ENCODE measurements around the gene PSMA2. TPM values are rescaled to one million over a fixed set of nuclear protein-coding genes. Genes with fewer than 3 reads are reported as not detected.

PSMA2 gene
- polyA plus RNA-seq, 1 of the 3 experiments (the other 2 are of a cell fraction), result 101 TPM

DNA sequence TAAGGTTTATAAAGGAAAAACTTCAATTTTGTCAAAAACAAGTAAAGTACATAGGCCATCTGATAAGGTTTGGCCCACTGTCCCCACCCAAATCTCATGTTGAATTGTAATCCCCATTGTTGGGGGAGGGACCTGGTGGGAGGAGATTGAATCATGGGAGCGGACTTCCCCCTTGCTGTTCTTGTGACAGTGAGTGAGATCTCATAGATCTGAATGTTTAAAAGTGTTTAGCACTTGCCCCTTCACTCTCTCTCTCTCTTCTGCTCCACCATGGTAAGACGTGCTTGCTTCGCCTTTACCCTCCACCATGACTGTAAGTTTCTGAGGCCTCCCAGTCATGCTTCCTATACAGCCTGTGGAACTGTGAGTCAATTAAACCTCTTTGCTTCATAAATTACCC lies 18.4 kb upstream of the PSMA2 start (continued):
- TF ChIP-seq, protein P1, sequence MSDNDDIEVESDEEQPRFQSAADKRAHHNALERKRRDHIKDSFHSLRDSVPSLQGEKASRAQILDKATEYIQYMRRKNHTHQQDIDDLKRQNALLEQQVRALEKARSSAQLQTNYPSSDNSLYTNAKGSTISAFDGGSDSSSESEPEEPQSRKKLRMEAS (IDR thresholded peaks at IDR 0.05; ENCODE audit: low read depth), result no peak
- TF ChIP-seq, protein P2, sequence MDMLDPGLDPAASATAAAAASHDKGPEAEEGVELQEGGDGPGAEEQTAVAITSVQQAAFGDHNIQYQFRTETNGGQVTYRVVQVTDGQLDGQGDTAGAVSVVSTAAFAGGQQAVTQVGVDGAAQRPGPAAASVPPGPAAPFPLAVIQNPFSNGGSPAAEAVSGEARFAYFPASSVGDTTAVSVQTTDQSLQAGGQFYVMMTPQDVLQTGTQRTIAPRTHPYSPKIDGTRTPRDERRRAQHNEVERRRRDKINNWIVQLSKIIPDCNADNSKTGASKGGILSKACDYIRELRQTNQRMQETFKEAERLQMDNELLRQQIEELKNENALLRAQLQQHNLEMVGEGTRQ (IDR thresholded peaks at IDR 0.05; ENCODE audit: borderline replicate concordance, low read depth, low read length), result no peak
- TF ChIP-seq RXRA (IDR thresholded peaks at IDR 0.05; ENCODE audit: borderline replicate concordance, low read depth), result no peak
- TF ChIP-seq, protein P3, sequence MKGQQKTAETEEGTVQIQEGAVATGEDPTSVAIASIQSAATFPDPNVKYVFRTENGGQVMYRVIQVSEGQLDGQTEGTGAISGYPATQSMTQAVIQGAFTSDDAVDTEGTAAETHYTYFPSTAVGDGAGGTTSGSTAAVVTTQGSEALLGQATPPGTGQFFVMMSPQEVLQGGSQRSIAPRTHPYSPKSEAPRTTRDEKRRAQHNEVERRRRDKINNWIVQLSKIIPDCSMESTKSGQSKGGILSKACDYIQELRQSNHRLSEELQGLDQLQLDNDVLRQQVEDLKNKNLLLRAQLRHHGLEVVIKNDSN (IDR thresholded peaks at IDR 0.05; ENCODE audit: borderline replicate concordance, low read depth), result no peak
- no peak for TF ChIP-seq EP300 (IDR thresholded peaks at IDR 0.05; ENCODE audit: borderline replicate concordance in 1 of 2, low read depth in 1 of 2, low read length in 1 of 2)

DNA sequence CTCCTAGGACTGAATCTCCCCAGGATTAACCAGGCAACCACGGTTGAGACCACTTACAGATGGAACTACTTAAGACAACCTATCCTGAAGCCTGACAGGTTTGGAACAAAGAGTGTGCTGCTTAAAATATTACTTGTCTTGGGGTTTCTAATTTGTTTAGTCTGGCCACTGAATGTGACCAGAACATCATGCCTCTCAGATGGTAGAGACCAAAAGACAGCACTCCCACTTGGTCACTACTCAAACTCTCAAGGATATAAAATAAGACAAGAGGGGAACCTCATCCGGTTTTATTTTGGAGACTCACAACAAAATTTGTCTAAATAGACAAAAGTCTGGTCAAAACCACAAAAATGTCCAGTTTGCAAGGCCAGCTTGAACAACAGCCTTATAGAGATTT lies 15.5 kb upstream of the PSMA2 start:
- H3K9me2 ChIP-seq, result no peaks in the 10 kb centered on the region
- no peak overlapping the region for H3K9ac ChIP-seq
- no peaks in the 10 kb centered on the region for H3F3A ChIP-seq (replicated peaks; ENCODE audit: insufficient read depth)
- TF ChIP-seq FOSL2 (IDR thresholded peaks at IDR 0.05; ENCODE audit: borderline replicate concordance, low read depth) (no peak), FOXM1 (IDR thresholded peaks at IDR 0.05; ENCODE audit: low read depth) (no peak), GATA2 (CRISPR knock-in tag; IDR thresholded peaks at IDR 0.05) (no peak), YY1 (IDR thresholded peaks at IDR 0.05; ENCODE audit: low read depth) (no peak), ELF1 (IDR thresholded peaks at IDR 0.05) (no peak), MXI1 (IDR thresholded peaks at IDR 0.05; ENCODE audit: low read depth, low read length) (no peak), GABPA (IDR thresholded peaks at IDR 0.05; ENCODE audit: low read depth) (no peak), RXRA (IDR thresholded peaks at IDR 0.05; ENCODE audit: borderline replicate concordance, low read depth) (no peak), RAD21 (IDR thresholded peaks at IDR 0.05; ENCODE audit: low read length) (no peak)
- TF ChIP-seq, protein P3 (IDR thresholded peaks at IDR 0.05; ENCODE audit: borderline replicate concordance, low read depth), result no peak
- TF ChIP-seq, protein P1 (IDR thresholded peaks at IDR 0.05; ENCODE audit: low read depth), result no peak
- TF ChIP-seq, protein P4, sequence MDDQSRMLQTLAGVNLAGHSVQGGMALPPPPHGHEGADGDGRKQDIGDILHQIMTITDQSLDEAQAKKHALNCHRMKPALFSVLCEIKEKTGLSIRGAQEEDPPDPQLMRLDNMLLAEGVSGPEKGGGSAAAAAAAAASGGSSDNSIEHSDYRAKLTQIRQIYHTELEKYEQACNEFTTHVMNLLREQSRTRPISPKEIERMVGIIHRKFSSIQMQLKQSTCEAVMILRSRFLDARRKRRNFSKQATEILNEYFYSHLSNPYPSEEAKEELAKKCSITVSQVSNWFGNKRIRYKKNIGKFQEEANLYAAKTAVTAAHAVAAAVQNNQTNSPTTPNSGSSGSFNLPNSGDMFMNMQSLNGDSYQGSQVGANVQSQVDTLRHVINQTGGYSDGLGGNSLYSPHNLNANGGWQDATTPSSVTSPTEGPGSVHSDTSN (IDR thresholded peaks at IDR 0.05), result no peak
- TF ChIP-seq, protein P5, sequence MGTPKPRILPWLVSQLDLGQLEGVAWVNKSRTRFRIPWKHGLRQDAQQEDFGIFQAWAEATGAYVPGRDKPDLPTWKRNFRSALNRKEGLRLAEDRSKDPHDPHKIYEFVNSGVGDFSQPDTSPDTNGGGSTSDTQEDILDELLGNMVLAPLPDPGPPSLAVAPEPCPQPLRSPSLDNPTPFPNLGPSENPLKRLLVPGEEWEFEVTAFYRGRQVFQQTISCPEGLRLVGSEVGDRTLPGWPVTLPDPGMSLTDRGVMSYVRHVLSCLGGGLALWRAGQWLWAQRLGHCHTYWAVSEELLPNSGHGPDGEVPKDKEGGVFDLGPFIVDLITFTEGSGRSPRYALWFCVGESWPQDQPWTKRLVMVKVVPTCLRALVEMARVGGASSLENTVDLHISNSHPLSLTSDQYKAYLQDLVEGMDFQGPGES (IDR thresholded peaks at IDR 0.05; ENCODE audit: low read depth, low read length), result no peak
- no peak for DNase-seq
- H3K79me2 ChIP-seq (ENCODE audit: insufficient read depth), result no peaks in the 10 kb centered on the region
- H3K9me3 ChIP-seq, result no peaks in the 10 kb centered on the region
- H3K4me2 ChIP-seq, result no peak overlapping the region
- H3K4me1 ChIP-seq (ENCODE audit: control insufficient read depth in 1 of 2, insufficient read depth in 2 of 2, low read depth in 1 of 2, low read length in 1 of 2), result no peaks in the 10 kb centered on the region; a peak in 1 of 4 replicates
- ChIA-PET POLR2A (no interaction called here), CTCF (interaction anchor here (1.3 to 1.6 kb wide), 3 partner anchors 12 to 892 kb away, joined by 4 to 5 read pairs (median 4); no protein-coding TSS in a partner anchor)
- no peaks in the 10 kb centered on the region for H3K36me3 ChIP-seq (replicated peaks in 1 of 2; ENCODE audit: control insufficient read depth in 1 of 2, insufficient read depth in 2 of 2, low read length in 1 of 2)
- H2AFZ ChIP-seq (ENCODE audit: low read depth), result no peak overlapping the region
- no peak overlapping the region for H3K27ac ChIP-seq (ENCODE audit: low read depth in 2 of 2, low read length in 1 of 2)
- no peaks in the 10 kb centered on the region for H3K27me3 ChIP-seq (ENCODE audit: insufficient read depth)
- no peak overlapping the region for H3K4me3 ChIP-seq (ENCODE audit: low read depth in 2 of 2, low read length in 1 of 2)
- 6% methylated on average over 2 of the region's 2 CpGs for WGBS (ENCODE audit: low lambda C conversion rate)
- H4K20me1 ChIP-seq (ENCODE audit: insufficient read depth), result no peaks in the 10 kb centered on the region

All from SK-N-SH (cell line).